Heart right ventricle (tissue), 16 donors: ENCODE measurements around the gene JAKMIP1. TPM values are rescaled to one million over a fixed set of nuclear protein-coding genes. Genes with fewer than 3 reads are reported as not detected.

Source experiments
- ATAC-seq, 8 donors: fragments of 200-7000 bp; cut with Tn5 transposase; one replicate each; pipeline ENCODE4 v1.9.1; 2020; ENCODE audit warnings: mild to moderate bottlenecking in 8 of 8, moderate library complexity in 8 of 8, moderate number of reproducible peaks in 1 of 8
- DNase-seq, 2 donors: peaks; one replicate each; pipeline ENCODE4 v3.0.0-alpha.2; 2020
- H3K27ac ChIP-seq, 10 donors: fragments of 200-600 bp; sonication (generic) in 2 of 10; one replicate each; pipeline versions ENCODE4 v1.5.0 to v1.8.0; 2020 to 2022; ENCODE audit warnings: mild to moderate bottlenecking in 3 of 10
- H3K27me3 ChIP-seq, 7 donors: fragments of 200-600 bp; one replicate each; pipeline ENCODE4 v1.8.0; 2021 to 2022; ENCODE audit warnings: mild to moderate bottlenecking in 2 of 7
- H3K36me3 ChIP-seq, 9 donors: fragments of 200-600 bp; sonication (generic) in 1 of 9; one replicate each; pipeline versions ENCODE4 v1.5.0 to v1.8.0; 2020 to 2022; ENCODE audit warnings: mild to moderate bottlenecking in 2 of 9
- H3K4me1 ChIP-seq, 9 donors: fragments of 200-600 bp; sonication (generic) in 1 of 9; one replicate each; pipeline versions ENCODE4 v1.5.0 to v1.8.0; 2020 to 2022; ENCODE audit warnings: mild to moderate bottlenecking in 4 of 9
- H3K4me3 ChIP-seq, 10 donors: fragments of 200-600 bp; sonication (generic) in 2 of 10; one replicate each; pipeline versions ENCODE4 v1.5.0 to v1.8.0; 2020 to 2022; ENCODE audit warnings: mild to moderate bottlenecking in 7 of 10, moderate library complexity in 2 of 10
- H3K9me3 ChIP-seq, 11 donors: fragments of 200-600 bp in 10 of 11; sonication (generic) in 2 of 11; one replicate each; pipeline versions ENCODE4 v1.5.0 to v1.8.0; 2013 to 2022; ENCODE audit warnings: mild to moderate bottlenecking in 2 of 11, control low read depth in 1 of 11, moderate library complexity in 1 of 11
- CTCF ChIP-seq, 9 donors: fragments of 200-600 bp; sonication (generic) in 2 of 9; IDR thresholded peaks; one replicate each; pipeline versions ENCODE4 v1.5.0 to v1.8.0; 2021 to 2022; ENCODE audit warnings: antibody characterized with exemption in 9 of 9, mild to moderate bottlenecking in 5 of 9, moderate library complexity in 1 of 9
- WGBS, 2 donors: extraction: QIAGEN DNeasy Blood & Tissue Kit; methylation state at CpG; one replicate each; pipeline ENCODE4 v1.1.7; 2013; ENCODE audit warnings: inconsistent platforms in 1 of 2; 5-methylcytosine and 5-hydroxymethylcytosine counted together
- intact Hi-C, 10 donors: fragments of 100-400 bp; cut with DNase I; formaldehyde crosslinking; loops; one replicate each; pipeline versions ENCODE4 v1.11.1 to v1.14.2; 2022
- polyA plus RNA-seq, 2 donors: library from polyadenylated mRNA; stranded (reverse); fragments of 200-250 nt; gene quantifications; one replicate each; pipeline ENCODE4 v1.2.3, GENCODE V29; 2013
- total RNA-seq, 10 donors: library from RNA; stranded (reverse); fragmentation: NEBNext Ultra II Directional in 3 of 10; extraction: Animal tissue kit (Norgen Biotek cat#: 25700) in 3 of 10; gene quantifications; one replicate each; pipeline versions ENCODE4 v1.2.1 to v1.2.4, GENCODE V29; 2021 to 2023
- donor health status: Arrhythmogenic right ventricular cardiomyopathy.
- donor health status: ischemic (EF 13 %, LVEDD 7.1; RV severe dilation, severe dysfunction).
- donor health status: healthy with polysubstance abuse.
- donor health status: DM: no; HTN: yes; CAD: no.
- donor health status: DM: no; HTN: no; CAD: no.
- donor health status: ischemic (EF 25% LVEDD 6.9; RV normal size, moderate dysfunction).
- donor health status: ischemic (EF 25% LVEDD 5.7; RV mildly dilated, moderate dysfunction).
- donor health status: healthy.
- donor health status: DM: yes; HTN: yes; CAD: no.
- donor health status: Ischemic cardiomyopathy.
- donor health status: ischemic (EF 35%, LVEDD 5.7; RV mildly dilated, moderate dysfunction).
- donor health status: nonischemic (EF 11% LVEDD 7.7; RV severe dilation, severe dysfunction).
- donor health status: DM: yes; HTN: yes; CAD: no.
- donor health status: PGD.
- donor health status: ischemic (EF 29% LVEDD 5.4; RV normal size, mild dysfunction).
- donor health status: nonischemic (EF 23%, LVEDD 6.1; RV moderate dilation, normal function).

The JAKMIP1 gene
- total and polyA plus RNA-seq, 12 donors, result 0.04 to 0.76 (median 0.14) TPM; not detected in 8

DNA sequence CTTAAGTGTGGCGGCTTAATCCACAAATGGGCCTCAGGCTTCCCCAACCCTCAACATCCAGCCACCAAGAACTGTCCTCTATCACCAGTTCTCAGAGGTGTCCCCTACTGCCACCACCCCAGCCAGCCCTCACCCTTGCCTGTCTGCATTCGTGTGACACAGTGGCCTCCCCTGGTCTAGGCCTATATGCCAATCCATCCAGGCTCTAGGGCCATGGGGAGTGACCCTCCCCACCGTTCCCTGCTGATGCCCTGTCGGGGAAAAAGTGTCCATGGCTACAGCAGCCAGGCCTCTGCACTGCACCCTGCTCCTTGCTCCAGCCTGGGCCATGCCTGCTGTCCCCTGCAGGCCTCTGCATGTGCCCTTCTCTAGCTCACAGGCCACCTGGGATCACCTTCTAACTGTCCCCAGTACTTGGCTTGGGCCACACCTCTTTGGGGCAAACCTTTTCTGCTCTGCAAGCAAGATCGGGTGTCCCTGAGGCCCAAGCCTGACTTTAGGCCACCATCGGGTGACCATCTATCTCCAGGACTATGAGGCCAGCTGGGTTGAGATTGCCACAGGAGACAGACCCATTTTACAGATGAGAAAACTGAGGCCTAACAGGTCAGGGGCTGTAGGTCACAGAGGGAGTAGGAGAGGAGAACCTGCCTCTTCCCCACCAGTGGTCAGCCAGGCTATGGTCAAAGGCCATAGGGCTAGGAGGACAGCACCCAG lies 75.8 kb downstream of the JAKMIP1 start:
- no peak for TF ChIP-seq CTCF (IDR thresholded peaks at IDR 0.05)
- no peaks in the 10 kb centered on the region for H3K9me3 ChIP-seq
- no peak overlapping the region for H3K4me3 ChIP-seq
- H3K27me3 ChIP-seq, result peaks cover 0 to 29% (median 17%) of the 10 kb centered on the region in 7 donors
- H3K4me1 ChIP-seq, result no peaks in the 10 kb centered on the region
- ATAC-seq (no peak), DNase-seq (no peak)
- intact Hi-C loops, result no loop called here
- no peak overlapping the region for H3K27ac ChIP-seq
- no peaks in the 10 kb centered on the region for H3K36me3 ChIP-seq
- WGBS, 2 donors, result 90 to 95% methylated on average over 6 of the region's 6 CpGs

- Histone ChIP-seq H3K27me3 (peaks cover 0 to 33% (median 19%) of the 10 kb centered on the region in 7 donors), H3K4me1 (no peaks in the 10 kb centered on the region), H3K27ac (no peak overlapping the region), H3K4me3 (no peak overlapping the region), H3K9me3 (no peaks in the 10 kb centered on the region), H3K36me3 (no peaks in the 10 kb centered on the region)
- DNase-seq, result no peak
- 95% methylated on average over 13 of the region's 13 CpGs for WGBS, 2 donors
- TF ChIP-seq CTCF (IDR thresholded peaks at IDR 0.05), result no peak
- no peak for ATAC-seq
- intact Hi-C loops, result no loop called here
Observed at GRCh38 chr4:6123976-6124375, 76.4 kb downstream of the JAKMIP1 start.

- intact Hi-C loops, result no loop called here
- H3K36me3 ChIP-seq, result no peaks in the 10 kb centered on the region
- no peaks in the 10 kb centered on the region for H3K4me1 ChIP-seq
- no peak for DNase-seq
- no peak for TF ChIP-seq CTCF (IDR thresholded peaks at IDR 0.05)
- no peak overlapping the region for H3K4me3 ChIP-seq
- no peak for ATAC-seq
- peaks cover 0 to 33% (median 22%) of the 10 kb centered on the region in 7 donors for H3K27me3 ChIP-seq
- no peak overlapping the region for H3K27ac ChIP-seq
- WGBS, 2 donors, result 79 to 81% methylated on average over 2 of the region's 2 CpGs
- no peaks in the 10 kb centered on the region for H3K9me3 ChIP-seq
Observed at GRCh38 chr4:6123541-6123940, 76.8 kb downstream of the JAKMIP1 start.

DNA sequence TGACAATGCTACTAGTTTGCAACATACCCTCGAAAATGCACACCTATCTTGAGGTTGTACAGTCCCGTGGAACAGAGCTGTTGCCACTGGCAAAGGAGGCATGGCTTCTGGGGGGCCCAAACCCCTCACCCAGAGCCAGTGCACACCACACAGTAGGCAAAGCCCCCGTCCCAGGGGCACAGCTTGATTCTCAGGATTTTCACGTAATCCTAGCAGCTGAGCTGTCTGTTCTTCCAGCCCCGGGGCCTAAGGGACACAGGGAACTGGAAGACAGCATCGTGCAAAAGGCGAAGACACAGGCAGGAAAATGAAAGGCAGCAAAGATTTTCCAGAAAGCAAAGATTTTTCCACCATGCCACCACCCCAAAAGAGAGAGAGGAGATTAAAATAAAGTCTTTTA lies 77.2 kb downstream of the JAKMIP1 start:
- WGBS, 2 donors, result 70 to 71% methylated on average over 7 of the region's 7 CpGs
- ATAC-seq (no peak), DNase-seq (no peak)
- intact Hi-C loops, result no loop called here
- TF ChIP-seq CTCF (IDR thresholded peaks at IDR 0.05), result no peak
- Histone ChIP-seq H3K27ac (no peak overlapping the region), H3K36me3 (no peaks in the 10 kb centered on the region), H3K27me3 (peaks cover 0 to 33% (median 23%) of the 10 kb centered on the region in 7 donors), H3K4me3 (no peak overlapping the region), H3K9me3 (no peaks in the 10 kb centered on the region), H3K4me1 (no peaks in the 10 kb centered on the region)
